SK-N-SH (cell line): ENCODE data around the gene AJUBA.

Source experiments
- GATA2 ChIP-seq: sonication (generic); formaldehyde crosslinking; IDR thresholded peaks from 2 replicates; pipeline ENCODE4 v1.5.0; 2020; ENCODE audit warnings: mild to moderate bottlenecking, missing genetic modification reagents
- NRF1 ChIP-seq: IDR thresholded peaks from 2 replicates; pipeline ENCODE4 v1.6.1; 2012; ENCODE audit warnings: low read depth, mild to moderate bottlenecking, low read length
- SIN3A ChIP-seq: IDR thresholded peaks from 2 replicates; pipeline ENCODE4 v1.6.1; 2012; ENCODE audit warnings: low read depth, mild to moderate bottlenecking, low read length, moderate library complexity, borderline replicate concordance

- no peak for TF ChIP-seq NRF1
- no peak for TF ChIP-seq SIN3A
- TF ChIP-seq GATA2 (CRISPR knock-in tag): no peak
Measured at GRCh38 chr14:22945642-22946041, 36.7 kb downstream of the AJUBA start.
